ENCODE results near the gene ECD.

DNA sequence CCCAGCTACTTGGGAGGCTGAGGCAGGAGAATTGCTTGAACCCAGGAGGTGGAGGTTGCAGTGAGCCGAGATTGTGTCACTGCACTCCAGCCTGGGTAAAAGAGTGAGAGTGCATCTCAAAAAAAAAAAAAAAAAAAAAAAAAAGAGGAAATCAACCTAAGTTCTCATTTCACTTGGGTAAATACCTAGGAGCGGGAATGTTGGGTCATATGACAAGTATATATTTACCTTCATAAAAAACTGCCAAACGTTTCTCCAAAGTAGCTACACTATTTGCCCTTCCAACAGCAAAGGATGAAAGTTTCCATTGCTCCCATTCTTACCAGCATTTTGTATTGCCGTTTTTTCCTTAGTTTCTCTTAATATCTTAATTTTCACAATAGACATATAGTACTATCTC is 81.0 kb downstream of the ECD start:
- TF ChIP-seq EZH2 (IDR thresholded peaks at IDR 0.05; ENCODE audit: insufficient read depth, low read length) = no peak
- TF ChIP-seq, protein P1, sequence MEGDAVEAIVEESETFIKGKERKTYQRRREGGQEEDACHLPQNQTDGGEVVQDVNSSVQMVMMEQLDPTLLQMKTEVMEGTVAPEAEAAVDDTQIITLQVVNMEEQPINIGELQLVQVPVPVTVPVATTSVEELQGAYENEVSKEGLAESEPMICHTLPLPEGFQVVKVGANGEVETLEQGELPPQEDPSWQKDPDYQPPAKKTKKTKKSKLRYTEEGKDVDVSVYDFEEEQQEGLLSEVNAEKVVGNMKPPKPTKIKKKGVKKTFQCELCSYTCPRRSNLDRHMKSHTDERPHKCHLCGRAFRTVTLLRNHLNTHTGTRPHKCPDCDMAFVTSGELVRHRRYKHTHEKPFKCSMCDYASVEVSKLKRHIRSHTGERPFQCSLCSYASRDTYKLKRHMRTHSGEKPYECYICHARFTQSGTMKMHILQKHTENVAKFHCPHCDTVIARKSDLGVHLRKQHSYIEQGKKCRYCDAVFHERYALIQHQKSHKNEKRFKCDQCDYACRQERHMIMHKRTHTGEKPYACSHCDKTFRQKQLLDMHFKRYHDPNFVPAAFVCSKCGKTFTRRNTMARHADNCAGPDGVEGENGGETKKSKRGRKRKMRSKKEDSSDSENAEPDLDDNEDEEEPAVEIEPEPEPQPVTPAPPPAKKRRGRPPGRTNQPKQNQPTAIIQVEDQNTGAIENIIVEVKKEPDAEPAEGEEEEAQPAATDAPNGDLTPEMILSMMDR (IDR thresholded peaks at IDR 0.05; ENCODE audit: insufficient read depth, low read depth, low read length) = no peak

Measured in astrocyte (in vitro differentiated cells and primary cell).